HG03060 (cell line): ENCODE measurements around the gene EFCC1.
"Not testable (repeated sequence)": the region's sequence is repeated elsewhere in the genome, so short reads cannot be mapped to it uniquely, and the experiment has no call there.

Source experiments
- ATAC-seq: cut with Tn5 transposase; IDR thresholded peaks from one replicate; pipeline ENCODE4 v1.9.1; 2021; ENCODE audit warnings: low read depth, moderate number of reproducible peaks; ENCODE audit not compliant: unreplicated experiment

Gene EFCC1

DNA sequence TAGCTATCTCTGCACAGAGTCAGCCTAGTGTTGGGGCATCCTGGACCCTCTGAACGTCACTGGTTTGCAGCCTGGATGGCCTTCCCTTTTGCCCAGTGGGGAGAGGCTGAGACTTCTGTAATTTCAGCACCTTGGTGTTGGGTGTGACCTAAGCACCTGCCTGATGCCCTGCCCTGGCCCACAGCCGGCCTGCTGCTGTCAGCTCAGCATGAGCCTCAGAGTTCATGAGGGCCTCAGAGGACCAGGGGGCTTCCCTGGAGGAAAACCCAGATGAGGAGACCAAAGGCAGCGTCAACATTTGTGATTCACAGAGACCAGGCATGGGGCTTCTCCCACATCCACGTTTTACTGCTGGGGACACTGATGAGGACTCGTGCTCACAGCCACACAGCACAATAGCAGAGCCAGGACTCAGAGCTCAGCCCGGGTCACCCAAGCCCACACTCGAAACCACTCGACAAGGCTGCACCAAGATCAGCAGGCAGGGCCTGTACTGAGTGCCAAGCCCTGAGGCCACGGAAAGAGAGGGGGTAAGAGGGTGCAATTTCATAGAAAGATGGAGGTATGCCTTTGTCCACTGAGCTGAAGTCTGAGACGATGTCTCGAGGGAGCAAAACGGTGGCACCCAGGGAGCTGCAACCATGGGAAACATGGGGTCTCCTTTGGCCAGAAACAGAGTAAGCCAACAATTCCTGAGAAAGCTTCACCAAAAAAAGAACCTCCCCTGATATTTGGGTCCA lies 49.6 kb downstream of the EFCC1 start:
- no peak for ATAC-seq

DNA sequence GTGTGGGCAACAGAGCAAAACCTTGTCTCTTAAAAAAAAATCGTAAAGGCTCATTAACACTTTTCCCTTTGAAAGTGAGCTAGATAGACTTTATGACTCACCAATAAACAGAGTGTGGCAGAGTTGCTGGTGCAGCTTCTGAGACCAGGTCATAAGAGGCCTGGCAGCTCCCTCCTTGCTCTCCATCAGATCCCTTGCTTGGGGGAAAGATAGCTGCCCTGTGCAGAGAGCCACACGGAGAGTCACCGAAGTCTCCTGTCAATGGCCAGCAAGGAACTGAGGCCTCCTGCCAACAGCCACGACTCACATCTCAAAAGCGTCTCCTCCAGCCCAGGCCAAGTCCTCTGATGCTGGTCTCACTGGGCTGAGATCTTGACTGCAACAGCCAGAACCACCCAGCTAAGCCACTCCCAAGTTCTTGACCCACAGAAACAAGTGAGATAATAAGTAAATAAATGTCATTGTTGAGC lies 50.8 kb downstream of the EFCC1 start:
- ATAC-seq: no peak

DNA sequence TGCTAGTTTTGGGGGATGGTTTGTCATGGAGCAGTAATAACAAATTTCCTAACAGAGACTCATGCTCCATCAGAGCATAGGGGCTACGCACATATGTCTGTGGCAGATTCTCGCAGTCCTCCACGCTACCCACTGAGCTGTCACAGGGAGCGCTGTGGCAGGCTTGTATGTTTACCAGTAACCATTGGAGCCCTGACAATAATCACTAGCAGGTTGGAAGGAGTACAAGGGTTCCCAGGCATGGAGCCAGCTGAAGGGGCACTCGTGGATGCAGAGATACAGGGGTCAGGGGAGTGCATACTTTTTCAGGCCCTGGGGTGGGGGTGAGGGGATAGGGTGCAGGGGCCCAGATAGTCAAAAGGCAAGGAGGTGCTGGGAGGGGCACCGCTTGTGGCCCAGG lies 51.6 kb downstream of the EFCC1 start:
- no peak for ATAC-seq

DNA sequence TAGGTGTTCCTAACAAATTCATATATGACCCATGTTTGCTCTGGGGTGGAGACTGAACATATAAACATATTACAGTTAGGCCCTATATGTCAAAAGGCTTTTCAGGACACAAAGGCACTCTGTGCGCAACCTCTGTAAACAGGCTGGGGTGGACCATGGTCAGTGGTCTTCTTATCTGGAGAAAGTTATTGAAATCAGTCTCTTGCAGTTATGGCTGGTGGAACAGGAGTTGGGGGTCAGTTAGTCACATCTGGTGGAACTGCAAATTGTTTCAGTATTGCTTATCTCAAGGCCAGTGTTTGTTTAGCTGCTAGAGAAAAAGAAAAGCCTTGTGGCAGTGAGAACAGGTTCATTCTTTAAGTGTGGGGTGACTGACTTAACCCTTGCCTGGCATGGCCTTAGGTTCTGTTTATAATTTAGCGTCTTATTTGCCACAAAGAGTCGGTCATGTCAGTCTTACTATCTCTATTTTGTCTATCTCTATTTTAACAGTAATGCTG lies 53.6 kb downstream of the EFCC1 start:
- ATAC-seq: no peak

DNA sequence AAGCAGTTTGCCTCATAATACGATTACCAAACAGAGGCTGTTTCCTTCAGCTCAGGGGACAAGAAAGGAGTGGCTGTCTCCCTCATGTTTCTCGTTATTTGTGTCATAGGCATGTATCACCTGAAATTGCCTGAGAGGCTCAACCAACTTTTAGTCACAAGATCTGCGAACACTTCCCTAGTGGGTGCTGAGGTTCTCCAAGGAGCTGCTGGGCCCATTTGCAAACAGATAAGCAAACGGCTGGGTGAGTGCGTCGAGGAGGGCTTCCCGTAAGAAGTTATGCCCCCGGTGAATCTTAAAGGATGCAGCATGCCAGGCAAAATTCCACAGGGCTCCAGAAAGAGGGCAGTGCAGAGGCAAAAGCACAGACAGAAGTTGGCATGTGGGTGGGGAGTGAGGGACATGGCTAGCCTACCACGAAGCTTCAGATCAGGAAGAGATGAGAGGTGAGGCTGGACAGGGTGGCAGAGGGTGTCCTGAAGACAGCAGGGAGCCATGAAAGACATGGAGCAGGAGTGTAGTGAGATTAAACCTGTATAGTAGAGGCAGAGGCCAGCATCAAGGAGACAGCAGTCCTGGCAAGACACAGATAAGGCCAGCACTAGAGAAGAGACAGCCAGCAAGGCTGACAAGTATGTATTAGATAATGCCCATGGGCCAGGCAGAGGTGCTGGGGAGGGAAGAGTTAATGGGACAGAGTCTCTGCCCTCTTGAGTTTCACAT lies 55.5 kb downstream of the EFCC1 start:
- no peak for ATAC-seq

DNA sequence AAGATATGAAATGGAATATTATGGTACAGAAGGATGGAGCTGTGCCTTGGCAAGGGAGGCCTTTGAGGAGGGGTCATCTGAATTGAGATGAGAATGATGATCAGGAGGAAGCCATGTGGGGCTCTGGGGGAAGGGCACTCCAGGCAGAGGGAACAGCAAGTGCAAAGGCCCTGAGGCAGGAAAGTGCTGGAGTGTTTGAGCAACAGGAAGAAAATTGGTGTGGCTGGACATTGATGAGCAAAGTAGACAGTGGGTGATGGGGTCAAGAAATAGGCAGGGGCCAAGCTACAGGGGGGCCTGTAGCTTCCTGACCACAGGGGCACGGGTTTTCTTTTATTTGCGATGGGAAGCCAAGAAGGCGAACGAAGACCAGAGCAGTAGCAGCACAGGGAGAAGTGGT lies 56.1 kb downstream of the EFCC1 start:
- no peak for ATAC-seq

DNA sequence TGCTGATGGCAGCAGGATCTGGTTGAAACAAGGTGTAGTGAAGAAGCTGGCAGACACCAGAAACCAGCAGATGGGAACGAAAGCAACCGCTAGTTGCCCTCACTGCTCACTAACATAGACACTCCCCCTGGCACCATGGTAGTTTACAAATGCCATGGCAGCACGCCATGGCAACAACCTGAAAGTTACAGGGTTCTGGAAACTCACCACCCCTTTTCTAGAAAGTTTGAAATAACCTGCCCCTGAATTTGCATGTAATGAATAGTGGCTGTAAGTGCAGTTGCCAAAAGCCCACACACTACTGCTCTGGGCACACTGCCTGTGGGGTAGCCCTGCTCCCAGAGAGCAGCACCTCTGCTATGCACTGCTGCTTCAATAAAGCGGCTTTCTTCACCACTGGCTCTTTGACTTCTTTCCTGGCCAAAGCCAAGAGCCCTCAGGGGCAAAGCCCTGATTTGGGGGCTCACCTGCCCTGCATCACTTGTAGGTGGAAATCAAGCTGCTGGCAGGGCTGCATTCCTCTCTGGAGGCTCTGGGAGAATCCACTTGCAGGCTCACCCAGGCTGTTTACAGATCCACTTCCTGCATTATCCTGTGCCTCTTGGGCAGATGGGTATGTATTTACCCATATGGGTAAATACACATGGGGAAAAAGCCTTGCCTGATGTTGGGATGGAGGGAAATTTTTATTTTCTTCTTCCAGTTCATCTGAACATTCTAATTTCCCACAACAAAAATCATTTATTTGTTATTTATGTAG lies 57.5 kb downstream of the EFCC1 start:
- no peak for ATAC-seq

DNA sequence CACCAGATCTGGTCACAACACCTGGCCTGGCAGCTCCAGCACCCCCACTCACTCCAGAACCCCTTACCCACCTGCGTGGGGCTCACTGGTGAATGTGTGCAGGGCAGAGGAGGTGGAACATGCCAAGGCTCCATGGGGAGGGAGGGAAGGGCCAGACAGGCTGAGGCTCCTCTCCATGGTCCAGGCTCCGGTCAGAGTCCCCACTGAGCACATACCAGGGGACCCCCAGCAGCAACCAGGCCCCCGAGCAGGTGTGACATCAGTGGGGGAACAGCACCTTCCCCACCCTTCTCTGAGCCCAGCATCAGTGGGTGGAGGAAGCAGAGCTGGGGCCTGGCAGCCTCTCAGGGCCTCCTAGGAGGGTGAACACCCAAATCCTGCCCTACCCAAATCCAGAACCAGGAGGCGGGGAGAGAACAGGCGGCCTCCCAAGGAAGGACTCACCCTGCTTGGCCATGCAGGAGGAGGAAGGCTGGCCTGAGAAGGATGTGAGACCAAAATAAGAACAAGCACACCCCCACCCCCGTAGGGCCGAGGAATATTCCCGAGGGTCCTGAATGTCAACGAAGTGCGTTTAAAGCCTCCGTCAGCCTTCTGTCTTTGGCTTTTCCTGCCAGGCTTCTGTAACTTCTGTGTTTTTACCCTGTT lies 58.3 kb downstream of the EFCC1 start:
- no peak for ATAC-seq

DNA sequence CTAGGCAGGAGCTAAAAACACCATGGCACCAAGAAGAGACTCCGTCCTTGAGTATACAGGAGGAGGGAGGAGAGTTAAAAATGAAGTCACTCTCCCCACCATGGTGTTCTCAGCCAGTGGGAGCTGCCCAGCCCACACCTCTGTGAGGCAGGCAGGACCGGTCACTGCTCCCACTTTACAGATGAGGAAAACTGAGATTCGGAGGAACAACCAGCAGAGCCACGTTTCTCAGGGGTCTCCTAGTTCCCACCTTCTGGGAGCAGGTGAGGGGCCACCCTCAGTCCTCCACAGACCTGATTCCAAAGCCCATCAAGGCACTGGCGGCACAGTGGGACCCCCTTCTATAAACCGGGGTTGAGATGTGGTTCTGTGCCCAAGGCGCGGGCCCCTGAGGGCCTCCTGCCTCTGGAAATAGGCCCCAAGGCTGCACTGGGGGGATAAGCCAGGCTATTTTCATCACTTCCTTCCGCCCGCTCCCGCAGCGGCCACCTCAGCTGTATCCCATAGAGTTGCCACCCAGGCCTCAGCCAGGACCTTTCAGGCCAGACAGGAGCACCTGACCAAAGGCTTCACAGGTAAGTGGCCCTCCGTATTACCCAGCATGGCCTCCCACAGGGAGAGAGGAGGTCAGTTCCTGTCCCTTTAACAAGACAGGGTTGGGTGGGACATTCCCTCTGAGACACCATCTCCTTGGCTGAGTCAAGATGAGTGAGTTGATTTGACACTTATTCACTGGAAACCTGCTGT lies 59.3 kb downstream of the EFCC1 start, which contains the start of gene GP9:
TSS of gene GP9 (plus strand) at position 504 of the 747 bp plus-strand sequence. CDS start 961 bp downstream, outside the sequence.
- ATAC-seq: no peak

DNA sequence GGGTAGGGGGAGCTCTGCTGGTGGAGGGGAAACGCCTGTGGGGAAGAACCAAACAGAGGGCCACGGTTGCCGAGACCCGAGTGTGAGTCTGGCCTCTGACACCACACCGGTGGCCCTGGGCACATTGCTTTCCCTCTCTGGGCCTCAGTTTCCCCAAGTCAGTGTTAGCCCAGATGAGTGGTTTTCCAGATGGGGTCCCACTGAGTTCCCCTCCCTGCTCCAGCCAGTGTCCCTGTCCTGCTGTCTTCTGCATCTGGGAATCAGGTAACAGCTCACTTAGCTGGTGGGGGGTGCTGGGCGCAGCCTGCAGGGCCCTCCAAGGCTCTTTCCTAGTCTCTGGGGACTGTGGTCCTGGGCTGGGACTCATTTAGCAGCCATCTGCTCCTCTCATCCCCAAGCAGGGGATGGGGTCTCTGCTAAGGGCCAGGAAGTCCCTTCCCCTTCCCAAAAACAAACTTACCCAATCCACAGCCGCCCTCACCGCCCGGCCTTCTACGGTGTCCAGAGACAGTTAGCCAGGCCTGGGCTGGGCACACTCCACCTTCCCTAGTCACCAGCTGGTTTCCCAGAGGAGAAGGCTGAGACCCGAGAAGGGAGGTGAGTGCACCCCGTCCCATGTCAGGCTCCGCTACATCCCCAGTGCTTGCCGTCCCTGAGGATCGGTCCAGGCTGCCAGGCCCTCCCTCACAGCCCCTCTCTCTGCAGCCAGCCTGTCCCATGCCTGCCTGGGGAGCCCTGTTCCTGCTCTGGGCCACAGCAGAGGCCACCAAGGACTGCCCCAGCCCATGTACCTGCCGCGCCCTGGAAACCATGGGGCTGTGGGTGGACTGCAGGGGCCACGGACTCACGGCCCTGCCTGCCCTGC lies 60.2 kb downstream of the EFCC1 start:
- ATAC-seq: no peak

DNA sequence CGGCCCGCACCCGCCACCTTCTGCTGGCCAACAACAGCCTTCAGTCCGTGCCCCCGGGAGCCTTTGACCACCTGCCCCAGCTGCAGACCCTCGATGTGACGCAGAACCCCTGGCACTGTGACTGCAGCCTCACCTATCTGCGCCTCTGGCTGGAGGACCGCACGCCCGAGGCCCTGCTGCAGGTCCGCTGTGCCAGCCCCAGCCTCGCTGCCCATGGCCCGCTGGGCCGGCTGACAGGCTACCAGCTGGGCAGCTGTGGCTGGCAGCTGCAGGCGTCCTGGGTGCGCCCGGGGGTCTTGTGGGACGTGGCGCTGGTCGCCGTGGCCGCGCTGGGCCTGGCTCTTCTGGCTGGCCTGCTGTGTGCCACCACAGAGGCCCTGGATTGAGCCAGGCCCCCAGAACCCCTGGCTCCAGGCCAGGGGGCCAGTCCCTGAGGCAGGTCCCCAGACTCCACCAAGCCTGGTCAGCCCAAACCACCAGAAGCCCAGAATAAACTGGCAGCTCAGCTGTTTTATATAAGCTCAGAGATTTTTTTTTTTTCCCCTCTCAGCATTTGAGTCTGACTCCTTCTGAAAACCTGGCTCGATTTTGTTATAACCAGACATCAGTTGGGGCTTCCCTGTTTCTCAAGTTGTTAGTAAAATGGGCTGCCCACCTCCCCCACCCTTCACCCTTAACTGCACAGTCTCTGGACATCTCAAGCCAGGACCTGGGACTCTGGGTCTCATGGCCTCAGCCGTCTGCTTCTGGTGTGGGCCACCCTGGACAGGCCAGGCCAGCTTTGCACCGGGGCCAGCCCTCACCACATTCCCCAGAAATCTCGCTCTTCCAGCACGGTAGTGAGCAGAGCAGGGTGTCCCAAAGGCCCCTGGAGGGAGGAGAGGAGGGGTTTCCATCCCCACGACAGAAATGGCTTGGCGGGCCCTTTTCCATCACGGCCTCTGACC lies 61.1 kb downstream of the EFCC1 start:
- ATAC-seq: no peak

DNA sequence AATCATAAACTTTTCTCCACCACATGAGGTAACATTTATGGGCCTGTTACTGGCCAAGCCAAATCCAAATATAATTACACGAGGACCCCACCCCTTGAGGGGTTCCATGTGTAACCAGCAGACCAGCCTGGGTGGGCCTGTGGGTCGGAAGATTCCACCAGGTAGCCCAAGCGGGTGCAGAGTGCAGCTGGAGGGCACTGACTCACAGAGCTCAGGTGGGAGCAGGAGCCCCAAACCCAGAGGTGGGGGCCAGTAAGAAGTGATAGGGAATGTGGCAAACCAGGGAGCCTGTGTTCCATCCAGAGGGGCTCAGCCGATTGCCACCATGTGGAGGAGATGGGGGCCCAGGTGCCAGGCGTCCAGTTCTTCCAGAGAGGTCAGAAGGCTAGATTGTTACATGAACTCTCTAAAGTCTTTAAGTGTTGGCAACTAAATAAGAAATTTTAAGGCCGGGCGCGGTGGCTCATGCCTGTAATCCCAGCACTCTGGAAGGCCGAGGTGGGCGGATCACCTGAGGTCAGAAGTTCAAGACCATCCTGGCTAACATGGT lies 62.1 kb downstream of the EFCC1 start:
- ATAC-seq: no peak

DNA sequence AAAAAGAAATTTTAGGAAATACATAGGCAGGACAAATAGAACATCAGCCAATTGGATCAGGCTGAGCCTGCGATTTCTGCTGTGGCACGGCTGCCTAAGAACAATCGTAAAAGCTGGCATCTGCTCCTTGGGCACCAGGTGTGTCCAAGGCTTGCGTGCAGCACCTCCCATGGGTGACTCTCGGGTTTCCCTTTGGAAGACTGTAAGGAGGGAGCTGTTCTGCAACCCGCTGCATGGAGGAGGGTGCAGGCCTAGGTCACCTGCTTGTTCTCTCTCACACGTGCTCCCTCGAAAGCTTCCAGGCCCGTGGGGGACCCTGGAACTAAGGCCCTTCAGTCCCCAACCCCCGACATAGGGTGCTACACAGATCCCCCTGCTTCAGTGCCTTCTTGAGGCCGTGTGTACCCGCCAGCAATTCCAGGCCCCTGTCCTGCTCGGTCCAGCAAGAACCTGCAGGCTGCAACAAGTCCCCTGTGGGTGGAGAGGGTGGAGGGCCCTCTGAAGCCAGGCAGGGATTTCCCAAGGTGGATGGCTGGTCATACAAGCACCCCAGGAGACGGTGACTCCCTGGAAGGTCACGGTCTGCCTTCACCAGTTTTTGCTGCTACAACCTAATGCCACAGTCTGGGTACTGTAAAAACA lies 62.9 kb downstream of the EFCC1 start:
- ATAC-seq: no peak

DNA sequence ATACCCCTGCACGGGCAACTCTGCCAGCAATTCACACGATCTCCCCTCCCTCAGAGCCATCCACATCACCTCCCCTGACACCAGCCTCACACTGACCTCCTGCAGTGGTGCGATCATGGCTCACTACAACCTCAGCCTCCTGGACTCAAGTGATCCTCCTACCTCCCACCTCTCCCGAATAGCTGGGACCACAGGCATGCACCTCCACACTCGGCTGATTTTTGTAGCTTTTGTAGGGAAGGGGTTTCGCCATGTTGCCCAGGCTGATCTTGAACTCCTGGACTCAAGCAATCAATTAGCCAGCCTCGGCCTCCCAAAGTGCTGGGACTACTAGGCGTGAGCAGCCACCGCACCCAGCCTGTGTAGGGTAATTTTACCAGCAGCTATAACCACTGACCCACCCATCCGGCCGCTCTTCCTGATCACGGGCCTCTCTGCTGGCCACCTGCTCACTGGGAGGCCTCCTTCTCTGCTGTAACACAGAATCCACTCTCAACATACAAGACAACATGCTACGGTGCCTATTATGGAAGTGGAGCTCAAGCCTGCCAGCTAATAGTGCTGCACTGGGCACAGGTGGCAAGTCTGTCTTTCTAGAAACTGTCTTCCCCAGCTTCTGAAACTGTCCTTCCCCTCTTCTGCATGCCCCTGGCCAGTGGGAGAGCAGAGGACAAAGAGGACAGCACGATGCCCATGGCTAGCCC lies 64.1 kb downstream of the EFCC1 start:
- no peak for ATAC-seq

DNA sequence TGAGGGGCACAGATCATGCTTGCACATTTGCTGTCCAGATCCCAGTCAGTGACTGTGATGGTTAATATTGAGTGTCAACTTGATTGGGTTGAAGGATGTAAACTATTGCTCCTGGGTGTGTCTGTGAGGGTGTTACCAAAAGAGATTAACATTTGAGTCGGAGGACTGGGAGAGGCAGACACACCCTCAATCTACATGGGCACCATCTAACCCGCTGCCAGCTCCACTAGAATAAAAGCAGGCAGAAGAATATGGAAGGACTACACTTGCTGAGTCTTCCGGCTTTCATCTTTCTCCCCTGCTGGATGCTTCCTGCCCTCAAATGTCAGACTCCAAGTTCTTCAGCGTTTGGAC lies 64.6 kb downstream of the EFCC1 start:
- ATAC-seq: no peak

DNA sequence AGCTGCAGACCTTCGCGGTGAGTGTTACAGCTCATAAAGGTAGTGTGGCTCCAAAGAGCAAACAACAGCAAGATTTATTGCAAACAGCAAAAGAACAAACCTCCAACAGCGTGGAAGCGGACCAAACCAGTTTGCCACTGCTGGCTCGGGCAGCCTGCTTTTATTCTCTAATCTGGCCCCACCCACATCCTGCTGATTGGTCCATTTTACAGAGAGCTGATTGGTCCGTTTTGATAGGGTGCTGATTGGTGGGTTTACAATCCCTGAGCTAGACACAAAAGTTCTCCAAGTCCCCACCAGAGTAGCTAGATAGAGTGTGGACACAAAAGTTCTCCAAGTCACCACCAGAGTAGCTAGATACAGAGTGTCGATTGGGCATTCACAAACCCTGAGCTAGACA lies 66.6 kb downstream of the EFCC1 start:
- ATAC-seq: not testable (repeated sequence)
